Progenitor cell of endocrine pancreas (in vitro differentiated cells): Measurements from ENCODE around the gene PDCD4. TPM values are rescaled to one million over a fixed set of nuclear protein-coding genes. Genes with fewer than 3 reads are reported as not detected.
A peak's percentile ranks its signal among the peaks of the same experiment; 100 is the strongest.

ENCODE experiments used
- DNase-seq: peaks from one replicate; pipeline ENCODE4 v3.0.0; 2021; ENCODE audit warnings: low spot score; ENCODE audit not compliant: unreplicated experiment
- H3K27ac Mint-ChIP-seq: 2 replicates; pipeline ENCODE4 v1.8.0; 2021; ENCODE audit warnings: mild to moderate bottlenecking, moderate library complexity, mixed read lengths
- H3K27me3 Mint-ChIP-seq: 2 replicates; pipeline ENCODE4 v1.8.0; 2021; ENCODE audit warnings: mixed read lengths
- H3K36me3 Mint-ChIP-seq: 2 replicates; pipeline ENCODE4 v1.8.0; 2022; ENCODE audit warnings: mixed read lengths; ENCODE audit not compliant: insufficient read depth
- H3K4me1 Mint-ChIP-seq: 2 replicates; pipeline ENCODE4 v1.8.0; 2021; ENCODE audit warnings: low read depth, mixed read lengths
- H3K4me3 Mint-ChIP-seq: 2 replicates; pipeline ENCODE4 v1.8.0; 2021; ENCODE audit warnings: low read depth, mild to moderate bottlenecking, moderate library complexity, mixed read lengths
- H3K9me3 Mint-ChIP-seq: 2 replicates; pipeline ENCODE4 v1.8.0; 2021; ENCODE audit warnings: low read depth, mixed read lengths
- CTCF ChIP-seq: fragments of 200-600 bp; sonication (generic); IDR thresholded peaks from one replicate; pipeline ENCODE4 v1.5.0; 2021; ENCODE audit warnings: antibody characterized with exemption, mild to moderate bottlenecking; ENCODE audit not compliant: unreplicated experiment
- total RNA-seq: library from RNA; stranded (reverse); gene quantifications from 2 replicates; pipeline ENCODE4 v1.2.1, GENCODE V29; 2021

Gene PDCD4
- total RNA-seq, 1 donor from 2014 or later = 172 TPM

- H3K4me1 Mint-ChIP-seq = peaks cover 49% of the 10 kb centered on the region
Observed at GRCh38 chr10:110843031-110843430, 28.7 kb upstream of the PDCD4 start.

GRCh38 chr10:110843796-110844616 is 27.7 kb upstream of the PDCD4 start:
- no peaks in the 10 kb centered on the region for H3K9me3 Mint-ChIP-seq
- H3K36me3 Mint-ChIP-seq = no peaks in the 10 kb centered on the region
- no peaks in the 10 kb centered on the region for H3K27me3 Mint-ChIP-seq
- no peak overlapping the region for H3K4me3 Mint-ChIP-seq
- peaks cover 56% of the 10 kb centered on the region for H3K4me1 Mint-ChIP-seq
- TF ChIP-seq CTCF = no peak
- no peak for DNase-seq
- H3K27ac Mint-ChIP-seq = no peak overlapping the region

More at GRCh38 chr10:110843031-110843430, 28.7 kb upstream of the PDCD4 start:
- H3K36me3 Mint-ChIP-seq = no peaks in the 10 kb centered on the region
- no peak for TF ChIP-seq CTCF
- H3K27me3 Mint-ChIP-seq = no peaks in the 10 kb centered on the region
- no peak for DNase-seq
- H3K9me3 Mint-ChIP-seq = no peaks in the 10 kb centered on the region
- no peak overlapping the region for H3K27ac Mint-ChIP-seq
- no peak overlapping the region for H3K4me3 Mint-ChIP-seq

GRCh38 chr10:110844617-110844881 is 27.2 kb upstream of the PDCD4 start:
- TF ChIP-seq CTCF = no peak
- no peak for DNase-seq
- Mint-ChIP-seq H3K9me3 (no peaks in the 10 kb centered on the region), H3K4me3 (no peak overlapping the region), H3K27me3 (no peaks in the 10 kb centered on the region), H3K27ac (no peak overlapping the region), H3K4me1 (peaks cover 58% of the 10 kb centered on the region), H3K36me3 (no peaks in the 10 kb centered on the region)

GRCh38 chr10:110845192-110845755 is 26.5 kb upstream of the PDCD4 start:
- H3K9me3 Mint-ChIP-seq = no peaks in the 10 kb centered on the region
- no peak for TF ChIP-seq CTCF
- peak overlapping the region; percentile 90 for H3K27ac Mint-ChIP-seq
- no peak overlapping the region for H3K4me3 Mint-ChIP-seq
- peaks cover 60% of the 10 kb centered on the region for H3K4me1 Mint-ChIP-seq
- no peaks in the 10 kb centered on the region for H3K36me3 Mint-ChIP-seq
- H3K27me3 Mint-ChIP-seq = no peaks in the 10 kb centered on the region
- no peak for DNase-seq

- H3K9me3 Mint-ChIP-seq = no peaks in the 10 kb centered on the region
- peaks cover 62% of the 10 kb centered on the region for H3K4me1 Mint-ChIP-seq
- no peaks in the 10 kb centered on the region for H3K36me3 Mint-ChIP-seq
- no peaks in the 10 kb centered on the region for H3K27me3 Mint-ChIP-seq
- TF ChIP-seq CTCF = no peak
- peak overlapping the region; percentile 23 for H3K4me3 Mint-ChIP-seq
- H3K27ac Mint-ChIP-seq = peak overlapping the region; percentile 90
- no peak for DNase-seq
Observed at GRCh38 chr10:110845756-110846620, 25.7 kb upstream of the PDCD4 start.
